ENCODE data around the gene GPR137.

Gene GPR137

GRCh38 chr11:64287676-64288352, 2.2 kb downstream of the GPR137 start:
- no peak for DNase-seq

GRCh38 chr11:64288353-64288750, 2.7 kb downstream of the GPR137 start:
- DNase-seq = no peak

- no peak for DNase-seq
These were observed 3.4 kb downstream of the GPR137 start for GRCh38 chr11:64289002-64289564.

DNA sequence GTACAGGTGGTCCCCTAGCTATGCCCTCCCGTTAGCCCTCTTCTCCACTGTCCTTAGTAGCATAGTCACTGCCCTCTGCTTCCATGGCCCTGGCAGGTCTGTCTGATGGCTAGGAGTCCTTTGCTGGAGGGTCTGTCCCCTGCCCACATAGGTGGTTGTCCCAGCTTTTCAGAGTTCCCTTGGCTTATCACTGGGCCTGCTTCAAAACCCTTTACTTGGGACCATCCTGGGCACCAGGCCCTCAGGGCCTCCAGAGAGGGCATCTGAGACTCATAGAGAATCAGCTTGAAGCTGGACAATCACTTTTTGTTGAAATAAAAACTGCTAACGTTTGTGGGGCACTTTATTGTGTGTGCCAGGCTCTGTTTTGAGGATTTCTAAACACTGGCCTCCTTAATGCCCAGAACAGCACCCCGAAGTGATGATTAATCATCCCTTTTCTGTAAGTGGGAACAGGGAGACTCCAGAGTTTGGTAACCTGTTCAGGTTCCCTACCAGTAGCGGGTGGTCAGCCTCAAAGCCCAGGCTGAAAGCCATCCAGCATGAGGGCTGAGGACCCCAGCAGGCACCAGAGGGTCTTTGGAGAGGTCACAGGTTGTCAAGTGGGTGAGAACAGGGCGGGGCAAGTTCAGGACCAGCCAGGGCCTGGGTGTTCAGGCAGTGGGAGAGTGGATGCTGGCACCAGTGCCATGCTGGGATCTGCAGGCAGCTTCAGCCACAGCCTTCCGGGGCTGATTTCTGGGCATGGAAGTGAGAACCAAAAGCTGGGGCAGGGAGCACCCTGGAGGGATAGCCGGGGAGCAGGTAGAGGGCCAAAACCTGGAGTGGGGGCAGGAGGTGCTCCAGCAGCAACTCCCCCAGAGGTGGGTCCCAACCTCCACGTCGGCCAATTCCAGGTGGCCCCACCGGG, 5.0 kb downstream of the GPR137 start:
- DNase-seq = no peak

DNA sequence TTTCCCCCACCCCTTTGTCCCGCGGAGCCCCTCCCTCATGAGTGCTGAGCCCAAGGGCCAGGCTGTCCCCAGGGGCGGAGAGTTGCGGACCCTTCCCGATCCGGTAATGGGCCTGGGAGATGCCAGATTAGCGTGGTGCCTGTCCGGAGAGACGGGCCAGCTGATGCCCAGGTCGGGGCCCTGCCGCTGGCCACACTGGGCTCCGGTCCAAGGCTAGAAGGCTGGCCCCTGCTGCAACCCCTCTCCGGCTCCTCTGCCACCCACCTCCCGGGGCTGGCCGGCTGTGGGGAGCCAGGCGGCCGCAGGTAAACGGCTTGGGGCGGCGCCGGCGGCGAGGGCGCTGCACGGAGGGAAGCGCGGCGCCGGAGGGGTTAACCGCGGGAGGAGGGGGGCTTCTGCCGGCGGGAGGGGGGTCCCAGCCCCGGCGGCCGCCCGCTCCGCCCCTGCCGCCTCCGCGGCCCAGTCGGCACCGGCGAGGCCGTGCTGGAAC, 5.7 kb downstream of the GPR137 start, which contains the start of gene KCNK4:
Gene KCNK4 (plus strand): TSS at position 41 of the 490 bp plus-strand sequence. CDS start 1,717 bp downstream, outside the sequence.
- no peak for DNase-seq

DNA sequence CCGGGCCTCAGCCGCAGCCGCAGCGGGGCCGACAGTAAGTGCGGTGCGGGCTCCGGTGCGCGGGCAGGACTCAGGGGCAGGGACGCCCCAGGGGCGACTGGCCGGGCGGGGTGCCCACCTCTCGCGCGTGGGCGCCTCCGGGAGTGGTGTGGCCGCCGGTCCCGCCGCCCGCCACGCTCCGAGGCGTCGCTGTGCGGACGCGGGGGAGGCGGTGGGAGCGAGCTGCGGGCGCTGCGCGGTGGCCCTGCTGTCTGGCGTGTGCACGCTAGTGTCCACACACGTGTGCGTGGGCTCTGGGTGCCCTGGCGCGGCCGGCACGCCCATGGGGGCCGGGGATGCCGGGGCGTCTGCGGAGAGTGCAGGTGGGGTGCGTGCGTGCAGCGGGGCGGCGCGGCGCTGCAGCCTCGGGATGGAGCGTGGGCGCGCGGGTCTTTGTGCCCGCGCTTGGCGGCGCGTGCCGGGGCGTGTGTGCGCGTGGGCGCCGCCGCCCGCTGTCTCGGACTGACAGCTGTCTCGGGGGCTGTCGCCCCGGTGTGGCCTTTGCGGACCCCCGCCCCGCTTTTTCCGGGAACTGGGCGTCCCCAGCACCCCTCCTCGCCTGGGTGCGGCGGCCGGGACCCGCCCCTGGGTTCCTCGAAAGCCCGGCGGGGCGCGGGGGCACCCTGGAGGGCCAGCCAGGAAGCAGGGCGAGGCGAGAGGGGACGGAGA, 6.3 kb downstream of the GPR137 start:
- no peak for DNase-seq

DNA sequence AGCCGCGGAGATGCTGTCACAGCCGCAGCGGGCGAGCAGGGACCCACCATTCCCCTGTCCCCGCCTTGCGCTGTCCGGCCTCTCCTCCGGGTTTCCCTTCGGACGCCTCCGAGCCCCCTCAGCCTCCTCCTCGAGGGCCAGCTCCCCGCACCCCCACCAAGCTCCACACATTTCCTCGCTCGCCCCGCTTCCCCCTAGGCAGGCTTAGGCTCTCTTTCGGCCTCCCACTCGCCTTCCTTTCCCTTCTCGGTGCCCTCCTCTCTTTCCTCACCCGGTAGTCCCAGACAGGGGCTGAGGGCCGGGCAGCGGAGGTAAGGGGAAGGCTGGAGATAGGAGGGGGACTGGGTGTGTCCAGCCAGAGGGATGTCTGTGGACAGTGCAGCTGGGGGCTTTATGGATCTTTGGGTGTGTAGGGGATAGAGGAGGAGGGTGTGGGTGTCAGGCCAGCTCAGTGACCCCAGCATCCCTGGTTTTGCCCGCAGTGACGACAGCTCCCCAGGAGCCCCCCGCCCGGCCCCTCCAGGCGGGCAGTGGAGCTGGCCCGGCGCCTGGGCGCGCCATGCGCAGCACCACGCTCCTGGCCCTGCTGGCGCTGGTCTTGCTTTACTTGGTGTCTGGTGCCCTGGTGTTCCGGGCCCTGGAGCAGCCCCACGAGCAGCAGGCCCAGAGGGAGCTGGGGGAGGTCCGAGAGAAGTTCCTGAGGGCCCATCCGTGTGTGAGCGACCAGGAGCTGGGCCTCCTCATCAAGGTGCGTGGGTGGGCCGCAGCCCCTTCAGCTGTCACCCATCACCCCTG, 7.0 kb downstream of the GPR137 start:
- no peak for DNase-seq

DNA sequence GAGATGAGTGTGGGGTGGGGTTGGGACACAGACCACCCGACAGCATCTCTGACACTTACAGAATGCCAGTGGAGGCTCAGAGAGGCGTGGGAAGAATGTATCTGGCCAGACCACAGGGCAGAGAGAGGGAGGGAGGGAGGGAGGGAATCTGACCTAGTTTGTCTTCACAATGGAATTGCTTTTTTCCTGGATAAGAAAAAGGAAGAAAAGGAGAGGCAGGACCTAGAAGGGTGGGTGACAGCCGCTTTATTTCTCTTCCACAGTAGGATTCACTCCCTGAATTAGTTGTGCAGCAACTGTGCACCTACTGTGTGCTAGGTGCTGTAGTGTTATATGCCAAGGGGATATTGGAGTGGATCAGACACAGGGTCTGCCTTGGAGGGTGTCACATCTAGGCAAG, 9.1 kb downstream of the GPR137 start:
- DNase-seq = no peak

GRCh38 chr11:64295760-64296159, 10.1 kb downstream of the GPR137 start:
- no peak for DNase-seq

- no peak for DNase-seq
These were observed 10.6 kb downstream of the GPR137 start for GRCh38 chr11:64296236-64296635.

DNA sequence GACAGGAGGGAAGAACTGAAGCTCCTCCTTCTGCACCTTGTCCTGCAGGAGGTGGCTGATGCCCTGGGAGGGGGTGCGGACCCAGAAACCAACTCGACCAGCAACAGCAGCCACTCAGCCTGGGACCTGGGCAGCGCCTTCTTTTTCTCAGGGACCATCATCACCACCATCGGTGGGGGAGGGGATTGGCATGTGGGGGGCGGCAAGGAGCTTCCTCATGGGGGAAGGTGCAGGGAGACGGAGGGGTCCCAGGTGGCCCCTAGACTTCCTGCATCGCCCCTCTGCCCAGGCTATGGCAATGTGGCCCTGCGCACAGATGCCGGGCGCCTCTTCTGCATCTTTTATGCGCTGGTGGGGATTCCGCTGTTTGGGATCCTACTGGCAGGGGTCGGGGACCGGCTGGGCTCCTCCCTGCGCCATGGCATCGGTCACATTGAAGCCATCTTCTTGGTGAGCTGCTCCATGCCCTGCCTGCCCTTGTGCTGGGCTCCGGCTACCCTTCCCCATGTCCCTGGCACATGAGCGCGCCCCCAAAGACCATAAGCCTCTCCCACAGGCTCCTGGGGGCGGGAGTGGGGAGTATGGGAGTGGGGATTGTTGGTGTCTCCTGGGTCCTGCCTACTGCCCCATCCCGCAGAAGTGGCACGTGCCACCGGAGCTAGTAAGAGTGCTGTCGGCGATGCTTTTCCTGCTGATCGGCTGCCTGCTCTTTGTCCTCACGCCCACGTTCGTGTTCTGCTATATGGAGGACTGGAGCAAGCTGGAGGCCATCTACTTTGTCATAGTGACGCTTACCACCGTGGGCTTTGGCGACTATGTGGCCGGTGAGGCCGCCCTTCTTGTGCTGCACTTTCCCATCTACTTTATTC, 11.4 kb downstream of the GPR137 start:
- no peak for DNase-seq

- no peak for DNase-seq
These were observed 12.2 kb downstream of the GPR137 start for GRCh38 chr11:64297699-64298358.

DNA sequence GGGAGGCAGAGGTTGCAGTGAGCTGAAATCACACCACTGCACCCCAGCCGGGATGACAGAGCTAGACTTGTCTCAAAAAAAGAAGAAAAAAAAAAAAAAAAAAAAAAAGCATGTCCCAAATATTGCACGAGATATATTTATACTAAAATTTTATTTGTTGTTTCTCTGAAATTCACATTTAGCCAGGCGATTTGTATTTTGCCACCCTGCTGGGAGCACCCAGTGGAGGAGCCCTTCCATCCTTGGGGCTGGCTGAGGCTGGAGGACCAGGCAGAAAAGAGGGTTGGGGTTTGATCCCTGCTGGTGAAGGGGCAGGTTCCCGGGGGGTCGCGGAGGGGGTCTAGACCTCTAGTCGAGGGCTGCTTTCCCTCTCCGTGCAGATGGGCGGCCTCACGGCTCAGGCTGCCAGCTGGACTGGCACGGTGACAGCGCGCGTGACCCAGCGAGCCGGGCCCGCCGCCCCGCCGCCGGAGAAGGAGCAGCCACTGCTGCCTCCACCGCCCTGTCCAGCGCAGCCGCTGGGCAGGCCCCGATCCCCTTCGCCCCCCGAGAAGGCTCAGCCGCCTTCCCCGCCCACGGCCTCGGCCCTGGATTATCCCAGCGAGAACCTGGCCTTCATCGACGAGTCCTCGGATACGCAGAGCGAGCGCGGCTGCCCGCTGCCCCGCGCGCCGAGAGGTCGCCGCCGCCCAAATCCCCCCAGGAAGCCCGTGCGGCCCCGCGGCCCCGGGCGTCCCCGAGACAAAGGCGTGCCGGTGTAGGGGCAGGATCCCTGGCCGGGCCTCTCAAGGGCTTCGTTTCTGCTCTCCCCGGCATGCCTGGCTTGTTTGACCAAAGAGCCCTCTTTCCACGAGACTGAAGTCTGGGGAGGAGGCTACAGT, 13.6 kb downstream of the GPR137 start:
- DNase-seq = no peak

DNA sequence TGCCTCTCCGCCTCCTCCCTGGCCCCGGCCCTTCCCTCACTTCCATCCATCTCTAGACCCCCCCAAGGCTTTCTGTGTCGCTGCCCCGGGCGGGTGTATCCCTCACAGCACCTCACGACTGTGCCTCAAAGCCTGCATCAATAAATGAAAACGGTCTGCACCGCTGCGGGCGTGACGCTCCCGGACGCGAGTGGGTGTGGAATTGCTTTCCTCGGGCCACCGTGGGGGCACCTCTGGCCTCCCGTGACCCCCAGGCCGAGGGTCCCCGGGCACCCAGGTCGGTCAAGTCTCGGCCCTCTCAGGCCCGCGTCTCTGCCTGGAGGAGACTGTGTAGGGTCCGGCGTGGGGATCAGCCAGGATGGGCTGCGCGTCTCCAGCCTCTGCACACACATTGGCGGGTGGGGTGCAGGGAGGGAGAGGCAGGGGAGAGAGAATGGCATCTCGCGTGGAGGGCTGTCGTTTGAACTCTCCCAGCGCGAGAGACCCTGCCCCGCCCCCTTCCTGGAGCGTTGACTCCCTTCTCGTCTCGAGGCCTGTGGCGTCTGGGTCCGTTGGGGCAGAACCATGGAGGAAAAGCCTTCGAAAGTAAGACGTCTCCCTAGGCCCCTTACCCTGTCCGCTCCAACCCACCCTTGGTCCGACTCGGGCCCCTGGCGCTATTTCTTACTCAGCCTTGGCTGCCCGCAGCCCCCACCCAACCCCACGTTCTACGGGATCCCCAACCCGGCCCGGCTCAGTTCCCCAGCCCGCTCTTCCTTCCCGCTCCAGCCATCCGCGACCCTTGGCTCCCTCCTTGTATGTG, 14.4 kb downstream of the GPR137 start, which contains the start of gene CATSPERZ:
Gene CATSPERZ (plus strand): TSS at position 512 of the 802 bp plus-strand sequence. CDS start 53 bp downstream, at position 565.
- no peak for DNase-seq

DNA sequence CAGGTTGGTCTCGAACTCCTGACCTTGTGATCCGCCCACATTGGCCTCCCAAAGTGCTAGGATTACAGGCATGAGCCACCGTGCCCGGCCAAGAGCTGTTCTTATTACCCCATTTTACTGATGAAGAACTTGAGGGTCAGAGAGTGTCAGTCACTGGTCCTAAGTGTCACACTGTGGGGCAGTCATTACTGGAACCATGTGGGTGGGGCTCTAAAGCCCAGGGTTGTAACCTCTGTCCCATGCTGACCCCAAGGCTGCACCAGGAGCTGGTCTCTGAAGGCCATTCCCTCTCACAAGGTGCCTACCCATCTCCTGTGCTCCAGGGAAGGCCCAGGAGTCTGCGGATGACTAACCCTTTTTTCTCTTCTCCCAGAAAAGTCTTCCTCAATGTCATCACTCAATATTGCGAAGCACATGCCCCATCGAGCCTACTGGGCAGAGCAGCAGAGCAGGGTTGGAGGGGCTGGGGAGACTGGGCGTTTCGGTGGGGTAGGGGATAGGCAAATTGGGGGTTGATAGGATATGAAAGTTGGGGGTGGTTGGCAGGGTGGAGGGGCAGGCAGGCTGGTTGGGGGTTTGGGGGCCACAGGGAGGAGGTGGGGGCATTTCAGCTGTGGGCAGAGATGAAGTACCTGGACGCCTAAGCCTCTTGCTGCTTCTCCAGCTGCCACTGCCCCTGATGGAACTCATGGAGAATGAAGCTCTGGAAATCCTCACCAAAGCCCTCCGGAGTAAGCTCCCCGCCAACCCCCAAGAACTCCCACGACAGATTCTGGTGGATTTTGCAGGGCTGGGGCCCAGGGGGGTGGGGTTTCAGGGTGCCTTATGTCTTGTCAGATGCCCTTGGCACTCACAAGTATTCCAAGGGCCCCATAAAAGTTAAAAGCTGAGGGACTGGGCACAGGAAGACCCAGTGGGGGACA, 17.7 kb downstream of the GPR137 start:
- no peak for DNase-seq

- DNase-seq = no peak
These were observed 18.3 kb downstream of the GPR137 start for GRCh38 chr11:64304032-64304315.

- peak; percentile 92 for DNase-seq
These were observed 18.8 kb downstream of the GPR137 start for GRCh38 chr11:64304316-64305072.
